ENCODE measurements around the gene MYO1B. TPM values are rescaled to one million over a fixed set of nuclear protein-coding genes. Genes with fewer than 3 reads are reported as not detected.

MYO1B gene
- total and polyA plus RNA-seq, 2 experiments from 2014 or later, result 26.4 to 70.6 TPM

GRCh38 chr2:191297033-191297432, 51.8 kb downstream of the MYO1B start (continued):
- TF ChIP-seq, protein P1, sequence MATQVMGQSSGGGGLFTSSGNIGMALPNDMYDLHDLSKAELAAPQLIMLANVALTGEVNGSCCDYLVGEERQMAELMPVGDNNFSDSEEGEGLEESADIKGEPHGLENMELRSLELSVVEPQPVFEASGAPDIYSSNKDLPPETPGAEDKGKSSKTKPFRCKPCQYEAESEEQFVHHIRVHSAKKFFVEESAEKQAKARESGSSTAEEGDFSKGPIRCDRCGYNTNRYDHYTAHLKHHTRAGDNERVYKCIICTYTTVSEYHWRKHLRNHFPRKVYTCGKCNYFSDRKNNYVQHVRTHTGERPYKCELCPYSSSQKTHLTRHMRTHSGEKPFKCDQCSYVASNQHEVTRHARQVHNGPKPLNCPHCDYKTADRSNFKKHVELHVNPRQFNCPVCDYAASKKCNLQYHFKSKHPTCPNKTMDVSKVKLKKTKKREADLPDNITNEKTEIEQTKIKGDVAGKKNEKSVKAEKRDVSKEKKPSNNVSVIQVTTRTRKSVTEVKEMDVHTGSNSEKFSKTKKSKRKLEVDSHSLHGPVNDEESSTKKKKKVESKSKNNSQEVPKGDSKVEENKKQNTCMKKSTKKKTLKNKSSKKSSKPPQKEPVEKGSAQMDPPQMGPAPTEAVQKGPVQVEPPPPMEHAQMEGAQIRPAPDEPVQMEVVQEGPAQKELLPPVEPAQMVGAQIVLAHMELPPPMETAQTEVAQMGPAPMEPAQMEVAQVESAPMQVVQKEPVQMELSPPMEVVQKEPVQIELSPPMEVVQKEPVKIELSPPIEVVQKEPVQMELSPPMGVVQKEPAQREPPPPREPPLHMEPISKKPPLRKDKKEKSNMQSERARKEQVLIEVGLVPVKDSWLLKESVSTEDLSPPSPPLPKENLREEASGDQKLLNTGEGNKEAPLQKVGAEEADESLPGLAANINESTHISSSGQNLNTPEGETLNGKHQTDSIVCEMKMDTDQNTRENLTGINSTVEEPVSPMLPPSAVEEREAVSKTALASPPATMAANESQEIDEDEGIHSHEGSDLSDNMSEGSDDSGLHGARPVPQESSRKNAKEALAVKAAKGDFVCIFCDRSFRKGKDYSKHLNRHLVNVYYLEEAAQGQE (IDR thresholded peaks at IDR 0.05; ENCODE audit: unreplicated experiment), result no peak
- TF ChIP-seq CTCF (conservative IDR thresholded peaks at IDR 0.05; ENCODE audit: low read depth in 2 of 2) (no peak), NANOG (IDR thresholded peaks at IDR 0.05; ENCODE audit: borderline replicate concordance) (no peak), ZNF114 (CRISPR knock-in tag; IDR thresholded peaks at IDR 0.05) (no peak), POLR2AphosphoS5 (IDR thresholded peaks at IDR 0.05; ENCODE audit: low read depth) (no peak), EZH2phosphoT487 (IDR thresholded peaks at IDR 0.05; ENCODE audit: unreplicated experiment) (no peak)

DNA sequence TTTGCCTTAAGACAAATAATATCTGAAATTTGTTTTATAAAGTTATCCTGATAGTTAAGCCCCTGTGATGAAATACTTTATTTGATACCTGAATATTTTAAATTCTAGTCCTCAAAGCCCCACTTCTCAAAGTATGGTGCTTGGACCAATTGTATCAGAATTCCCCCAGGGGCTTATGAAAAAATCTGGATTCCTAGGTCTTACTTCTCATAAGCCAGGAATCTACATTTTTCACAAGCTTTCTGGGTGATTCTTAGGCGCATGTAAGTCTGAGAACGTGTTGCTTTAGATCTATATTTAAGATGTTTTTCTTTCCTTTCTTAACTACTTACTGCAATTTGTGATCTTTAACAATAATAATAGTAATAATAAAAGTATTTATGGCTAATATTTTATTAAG, 53.1 kb downstream of the MYO1B start:
- Mint-ChIP-seq H3K9me3 (no peaks in the 10 kb centered on the region), H3K27me3 (ENCODE audit: insufficient read depth, low read depth, poor library complexity) (no peaks in the 10 kb centered on the region), H3K4me3 (no peak overlapping the region), H3K36me3 (ENCODE audit: low read depth) (peaks cover 11% of the 10 kb centered on the region; the same call in 2 of the 3 replicates), H3K4me1 (peaks cover 5% of the 10 kb centered on the region; the same call in 1 of the 3 replicates), H3K27ac (no peak overlapping the region)
- Histone ChIP-seq H3K79me2 (replicated peaks; ENCODE audit: insufficient read depth) (peaks cover 70% of the 10 kb centered on the region), H3K36me3 (ENCODE audit: insufficient read depth) (no peaks in the 10 kb centered on the region), H3K27ac (ENCODE audit: low read depth) (no peak overlapping the region), H3K4me3 (no peak overlapping the region), H4K20me1 (replicated peaks; ENCODE audit: insufficient read depth) (peaks cover 12% of the 10 kb centered on the region), H3K4me1 (ENCODE audit: insufficient read depth) (no peaks in the 10 kb centered on the region), H2AFZ (no peak overlapping the region), H3K27me3 (ENCODE audit: insufficient read depth) (no peaks in the 10 kb centered on the region), H3F3A (replicated peaks; ENCODE audit: low read depth) (no peaks in the 10 kb centered on the region), H3K4me2 (no peak overlapping the region), H3K9me2 (ENCODE audit: insufficient read depth) (0 out of 2 replicates have a peak, but pooled peaks cover 5% of the 10 kb centered on the region)
- no peak for TF ChIP-seq ZNF331 (CRISPR knock-in tag; IDR thresholded peaks at IDR 0.05; ENCODE audit: low read depth)
- ATAC-seq, result no peak
- DNase-seq (ENCODE audit: low spot score), result no peak

GRCh38 chr2:191299010-191299409, 53.8 kb downstream of the MYO1B start:
- Mint-ChIP-seq H3K9me3 (no peaks in the 10 kb centered on the region), H3K27me3 (ENCODE audit: insufficient read depth, low read depth, poor library complexity) (no peaks in the 10 kb centered on the region), H3K4me1 (peaks cover 7% of the 10 kb centered on the region; the same call in 1 of the 3 replicates), H3K36me3 (ENCODE audit: low read depth) (peaks cover 11% of the 10 kb centered on the region; the same call in 2 of the 3 replicates), H3K27ac (no peak overlapping the region), H3K4me3 (no peak overlapping the region)
- Histone ChIP-seq H3K27ac (ENCODE audit: low read depth) (no peak overlapping the region), H4K20me1 (replicated peaks; ENCODE audit: insufficient read depth) (peaks cover 15% of the 10 kb centered on the region), H3K4me3 (no peak overlapping the region), H2AFZ (no peak overlapping the region), H3K36me3 (ENCODE audit: insufficient read depth) (no peaks in the 10 kb centered on the region), H3K9me2 (ENCODE audit: insufficient read depth) (0 out of 2 replicates have a peak, but pooled peaks cover 5% of the 10 kb centered on the region), H3K4me2 (no peak overlapping the region), H3K27me3 (ENCODE audit: insufficient read depth) (no peaks in the 10 kb centered on the region), H3K79me2 (replicated peaks; ENCODE audit: insufficient read depth) (peaks cover 67% of the 10 kb centered on the region), H3K4me1 (ENCODE audit: insufficient read depth) (no peaks in the 10 kb centered on the region), H3F3A (replicated peaks; ENCODE audit: low read depth) (no peaks in the 10 kb centered on the region)
- TF ChIP-seq CREB1 (CRISPR knock-in tag; IDR thresholded peaks at IDR 0.05; ENCODE audit: low read depth) (no peak), CTCF (conservative IDR thresholded peaks at IDR 0.05; ENCODE audit: low read depth in 2 of 2) (peak; percentile 39 to 51; a peak in 2 of 4 replicates)
- DNase-seq (ENCODE audit: low spot score) (no peak), ATAC-seq (no peak)
